Nephron (organoid): ENCODE data around the gene BTBD2.
"Not testable (repeated sequence)": the region's sequence is repeated elsewhere in the genome, so short reads cannot be mapped to it uniquely, and the experiment has no call there.

ENCODE experiments used
- H3K27ac Mint-ChIP-seq, 3 experiments: 2 replicates each; pipeline ENCODE4 v1.8.0; 2020; ENCODE audit warnings: mixed read lengths in 3 of 3, mild to moderate bottlenecking in 2 of 3, moderate library complexity in 1 of 3
- H3K27me3 Mint-ChIP-seq: 2 replicates; pipeline ENCODE4 v1.8.0; 2021; ENCODE audit warnings: low read depth, mild to moderate bottlenecking, moderate library complexity, mixed read lengths
- H3K36me3 Mint-ChIP-seq: 2 replicates; pipeline ENCODE4 v1.8.0; 2020; ENCODE audit warnings: low read depth, mixed read lengths
- H3K4me1 Mint-ChIP-seq: 2 replicates; pipeline ENCODE4 v1.8.0; 2020; ENCODE audit warnings: mixed read lengths
- H3K4me3 Mint-ChIP-seq, 3 experiments: 2 replicates each; pipeline ENCODE4 v1.8.0; 2020; ENCODE audit warnings: mild to moderate bottlenecking in 3 of 3, mixed read lengths in 3 of 3, moderate library complexity in 2 of 3
- H3K9me3 Mint-ChIP-seq: 2 replicates; pipeline ENCODE4 v1.8.0; 2020; ENCODE audit warnings: mixed read lengths
- TF ChIP-seq, protein P1 (sequence below), 3 experiments: fragments of 200-600 bp; sonication (generic); IDR thresholded peaks; one replicate each; pipeline ENCODE4 v1.5.0; 2021; ENCODE audit warnings: antibody characterized with exemption in 3 of 3; ENCODE audit not compliant: unreplicated experiment in 3 of 3

The BTBD2 gene

DNA sequence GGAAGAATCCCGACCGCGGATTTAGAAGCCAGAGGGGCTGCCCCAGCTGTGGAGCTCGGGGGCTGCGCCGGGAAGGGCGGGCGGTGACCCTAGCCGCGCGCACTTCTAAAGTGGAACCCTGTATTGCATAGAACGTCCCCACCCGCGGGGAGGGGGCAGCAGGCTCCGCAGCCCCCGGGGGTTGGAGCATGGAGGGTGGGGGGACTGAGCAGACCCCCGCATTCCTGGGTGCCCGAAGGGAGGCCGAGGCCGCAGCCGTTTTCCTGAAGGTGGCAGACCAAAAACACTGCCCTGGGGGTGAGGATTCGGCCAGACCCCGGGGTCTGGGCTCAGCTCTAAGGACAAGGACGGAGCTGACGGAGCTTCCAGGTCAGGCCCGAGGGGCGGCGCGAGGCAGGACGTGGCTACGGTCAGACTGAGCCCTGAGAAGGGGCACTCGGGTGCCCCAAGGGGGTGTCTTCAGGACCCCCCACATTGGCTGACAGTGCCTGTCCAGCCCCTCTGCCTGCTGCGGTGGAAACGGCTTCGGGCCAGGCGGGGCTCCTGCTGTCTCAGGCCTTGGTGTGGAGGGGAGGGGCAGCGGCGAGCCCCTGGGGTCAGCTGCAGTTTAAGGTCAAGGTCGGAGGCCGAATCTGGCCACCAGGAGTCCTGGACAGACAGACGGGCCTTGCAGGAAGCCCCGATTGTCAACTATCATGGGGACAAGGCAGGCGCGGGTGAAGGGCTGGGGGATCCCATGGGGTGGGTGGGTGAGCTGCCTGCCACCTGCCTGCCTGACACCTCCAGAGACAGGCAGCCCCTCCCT, 23.0 kb upstream of the BTBD2 start:
- Mint-ChIP-seq H3K27ac (no peak overlapping the region), H3K4me1 (no peaks in the 10 kb centered on the region), H3K27me3 (no peaks in the 10 kb centered on the region)

DNA sequence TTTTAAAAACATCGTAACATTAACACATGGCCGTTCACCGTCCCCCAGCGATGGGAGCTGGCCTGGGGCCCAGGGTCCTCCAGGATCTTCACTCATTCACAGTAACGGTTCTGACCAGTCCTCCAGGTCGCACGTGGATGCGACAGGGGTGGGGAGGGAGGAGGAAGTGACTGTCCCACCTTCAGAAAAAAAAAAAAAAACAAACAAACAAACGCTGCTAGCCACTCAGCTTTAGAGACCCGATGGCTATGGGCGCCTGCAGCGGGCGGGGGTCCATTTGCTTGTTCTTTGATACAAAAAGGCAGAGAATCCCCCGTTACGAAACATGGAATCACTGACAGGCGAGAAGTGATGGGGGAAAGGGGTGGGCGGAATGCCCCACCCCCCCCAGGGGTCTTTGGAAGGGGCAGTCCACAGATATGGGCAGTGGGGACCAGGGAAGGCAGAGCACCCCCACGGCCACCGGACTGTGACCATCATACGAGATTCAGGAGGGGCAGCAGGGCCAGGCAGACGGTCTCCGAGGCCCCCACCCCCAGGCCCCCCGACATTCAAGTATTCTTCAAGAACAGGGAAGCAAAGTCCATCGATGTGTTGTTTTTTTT, 22.2 kb upstream of the BTBD2 start:
- Mint-ChIP-seq H3K4me1 (peaks cover 1% of the 10 kb centered on the region), H3K9me3 (no peaks in the 10 kb centered on the region), H3K36me3 (peaks cover 4% of the 10 kb centered on the region), H3K4me3 (no peak overlapping the region), H3K27me3 (no peaks in the 10 kb centered on the region), H3K27ac (peak overlapping the region in 1 of 3 experiments; percentile 46)
- TF ChIP-seq, protein P1, sequence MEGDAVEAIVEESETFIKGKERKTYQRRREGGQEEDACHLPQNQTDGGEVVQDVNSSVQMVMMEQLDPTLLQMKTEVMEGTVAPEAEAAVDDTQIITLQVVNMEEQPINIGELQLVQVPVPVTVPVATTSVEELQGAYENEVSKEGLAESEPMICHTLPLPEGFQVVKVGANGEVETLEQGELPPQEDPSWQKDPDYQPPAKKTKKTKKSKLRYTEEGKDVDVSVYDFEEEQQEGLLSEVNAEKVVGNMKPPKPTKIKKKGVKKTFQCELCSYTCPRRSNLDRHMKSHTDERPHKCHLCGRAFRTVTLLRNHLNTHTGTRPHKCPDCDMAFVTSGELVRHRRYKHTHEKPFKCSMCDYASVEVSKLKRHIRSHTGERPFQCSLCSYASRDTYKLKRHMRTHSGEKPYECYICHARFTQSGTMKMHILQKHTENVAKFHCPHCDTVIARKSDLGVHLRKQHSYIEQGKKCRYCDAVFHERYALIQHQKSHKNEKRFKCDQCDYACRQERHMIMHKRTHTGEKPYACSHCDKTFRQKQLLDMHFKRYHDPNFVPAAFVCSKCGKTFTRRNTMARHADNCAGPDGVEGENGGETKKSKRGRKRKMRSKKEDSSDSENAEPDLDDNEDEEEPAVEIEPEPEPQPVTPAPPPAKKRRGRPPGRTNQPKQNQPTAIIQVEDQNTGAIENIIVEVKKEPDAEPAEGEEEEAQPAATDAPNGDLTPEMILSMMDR (IDR thresholded peaks at IDR 0.05; ENCODE audit: unreplicated experiment in 3 of 3): no peak

More for the DNA sequence above, 23.0 kb upstream of the BTBD2 start:
- H3K9me3 Mint-ChIP-seq: no peaks in the 10 kb centered on the region
- TF ChIP-seq, protein P1 (IDR thresholded peaks at IDR 0.05; ENCODE audit: unreplicated experiment in 3 of 3): no peak
- no peak overlapping the region for H3K4me3 Mint-ChIP-seq
- H3K36me3 Mint-ChIP-seq: peaks cover 6% of the 10 kb centered on the region

DNA sequence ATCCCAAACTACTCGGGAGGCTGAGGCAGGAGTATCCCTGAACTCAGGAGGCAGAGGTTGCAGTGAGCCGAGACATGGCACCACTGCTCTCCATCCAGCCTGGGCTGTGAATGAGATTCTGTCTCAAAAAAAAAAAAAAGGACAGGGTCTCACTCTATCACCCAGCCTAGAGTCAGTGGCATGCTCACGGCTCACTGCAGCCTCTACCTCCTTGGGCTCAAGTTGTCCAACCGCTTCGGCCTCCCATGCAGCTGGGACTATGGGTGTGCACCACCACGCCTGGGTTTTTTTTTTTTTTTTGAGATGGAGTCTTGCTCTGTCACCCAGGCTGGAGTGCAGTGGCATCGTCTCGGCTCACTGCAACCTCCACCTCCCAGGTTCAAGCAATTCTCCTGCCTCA, 20.9 kb upstream of the BTBD2 start:
- no peaks in the 10 kb centered on the region for H3K27me3 Mint-ChIP-seq
- H3K36me3 Mint-ChIP-seq: peaks cover 4% of the 10 kb centered on the region
- no peak overlapping the region for H3K4me3 Mint-ChIP-seq
- no peak overlapping the region for H3K27ac Mint-ChIP-seq
- H3K4me1 Mint-ChIP-seq: peaks cover 10% of the 10 kb centered on the region
- TF ChIP-seq, protein P1 (IDR thresholded peaks at IDR 0.05; ENCODE audit: unreplicated experiment in 3 of 3): no peak
- H3K9me3 Mint-ChIP-seq: no peaks in the 10 kb centered on the region

DNA sequence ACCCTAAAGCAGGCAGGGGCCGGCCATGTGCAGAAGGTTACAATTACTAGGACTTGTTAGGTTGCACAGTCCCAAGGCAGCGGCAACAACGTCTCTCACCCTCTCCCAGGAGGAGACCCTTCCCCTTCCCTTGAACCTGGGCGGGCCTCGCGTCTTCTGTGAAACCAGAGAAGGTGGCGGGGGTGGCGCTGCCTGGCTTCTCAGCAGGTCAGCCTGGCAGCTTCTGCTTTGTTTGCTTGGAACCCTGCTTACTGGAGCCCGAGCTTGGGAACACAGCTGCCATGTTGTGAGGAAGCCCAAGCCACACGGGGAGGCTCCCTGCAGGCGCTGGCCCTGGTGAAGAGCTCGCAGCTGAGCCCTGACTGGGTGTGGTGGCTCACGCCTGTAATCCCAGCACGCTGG, 20.1 kb upstream of the BTBD2 start:
- Mint-ChIP-seq H3K4me3 (no peak overlapping the region), H3K36me3 (peaks cover 4% of the 10 kb centered on the region), H3K27ac (no peak overlapping the region), H3K4me1 (peaks cover 10% of the 10 kb centered on the region), H3K9me3 (no peaks in the 10 kb centered on the region), H3K27me3 (no peaks in the 10 kb centered on the region)
- TF ChIP-seq, protein P1 (IDR thresholded peaks at IDR 0.05; ENCODE audit: unreplicated experiment in 3 of 3): no peak

DNA sequence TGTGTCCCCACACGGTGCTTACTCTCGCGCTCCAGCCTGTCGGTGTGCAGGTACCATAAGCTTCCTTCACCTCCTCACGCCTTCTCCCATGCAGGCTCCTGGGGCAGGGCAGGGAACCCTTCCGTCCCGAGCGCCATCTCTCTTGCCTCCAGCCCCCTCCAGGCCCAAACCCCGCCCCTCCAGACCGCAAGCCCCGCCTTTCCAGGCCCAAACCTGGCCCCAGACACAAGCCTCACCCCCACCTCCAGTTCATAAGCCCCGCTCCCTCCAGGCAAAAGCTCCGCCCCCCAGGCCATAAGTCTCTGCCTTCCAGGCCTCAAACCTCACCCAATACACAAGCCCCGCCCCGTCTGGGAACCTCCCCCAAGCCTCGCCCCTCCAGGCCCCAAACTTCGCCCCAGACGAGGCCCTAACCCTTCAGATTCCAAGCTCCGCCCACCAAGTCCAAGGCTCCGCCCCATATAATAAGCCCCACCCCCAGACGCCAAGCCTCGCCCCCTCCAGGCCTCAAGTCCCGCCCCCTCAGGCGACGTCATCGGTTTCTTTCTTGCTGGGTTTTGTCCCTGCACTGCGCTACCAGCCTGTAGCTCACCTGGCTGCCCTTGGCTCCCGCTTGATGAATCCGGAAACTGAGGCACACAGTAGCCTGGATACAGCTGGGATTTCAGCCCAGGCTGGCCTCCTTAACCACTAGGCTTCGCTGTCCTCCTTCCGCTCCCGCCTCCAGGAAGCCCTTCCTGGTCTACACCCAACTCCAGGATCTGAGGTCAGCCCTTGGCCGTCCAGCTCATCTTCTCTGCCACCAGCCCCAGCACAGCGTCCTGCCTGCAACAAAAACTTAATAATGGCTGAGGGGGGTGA, 19.4 kb upstream of the BTBD2 start:
- Mint-ChIP-seq H3K36me3 (peaks cover 4% of the 10 kb centered on the region), H3K9me3 (no peaks in the 10 kb centered on the region), H3K27me3 (no peaks in the 10 kb centered on the region), H3K4me3 (no peak overlapping the region), H3K27ac (no peak overlapping the region), H3K4me1 (peaks cover 10% of the 10 kb centered on the region)
- TF ChIP-seq, protein P1 (IDR thresholded peaks at IDR 0.05; ENCODE audit: unreplicated experiment in 3 of 3): no peak

DNA sequence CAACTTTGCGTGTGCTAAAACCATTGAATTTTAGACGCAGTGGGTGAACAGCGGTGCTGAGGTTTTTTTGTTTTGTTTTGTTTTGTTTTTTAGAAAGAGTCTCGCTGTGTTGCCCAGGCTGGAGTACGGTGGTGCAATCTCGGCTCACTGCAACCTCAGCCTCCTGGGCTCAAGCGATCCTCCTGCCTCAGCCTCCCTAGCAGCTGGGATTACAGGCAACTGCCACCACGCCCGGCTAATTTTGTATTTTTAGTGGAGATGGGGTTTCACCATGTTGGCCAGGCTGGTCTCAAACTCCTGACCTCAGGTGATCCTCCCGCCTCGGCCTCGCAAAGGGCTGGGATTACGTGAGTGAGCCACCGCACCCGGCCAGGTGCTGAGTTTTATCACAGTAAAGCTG, 18.7 kb upstream of the BTBD2 start:
- H3K4me1 Mint-ChIP-seq, H3K4me3 Mint-ChIP-seq, H3K27me3 Mint-ChIP-seq, H3K36me3 Mint-ChIP-seq, H3K27ac Mint-ChIP-seq, H3K9me3 Mint-ChIP-seq: not testable (repeated sequence)
